SKM-1 treated with dmso at 0.1 percent for 144 hours (cell line): Measurements from ENCODE around the gene ZNF416.

ENCODE experiments used
- DNase-seq: peaks from one replicate; lab custom pipeline; 2025; ENCODE audit not compliant: unreplicated experiment; lab: John Stamatoyannopoulos, UW

Gene ZNF416

GRCh38 chr19:57578487-57579205, at the start of gene ZNF416:
Gene ZNF416 (minus strand): TSS chr19:57578911. CDS start chr19:57578704, 207 bp downstream.
- peak; percentile 86 for DNase-seq

DNA sequence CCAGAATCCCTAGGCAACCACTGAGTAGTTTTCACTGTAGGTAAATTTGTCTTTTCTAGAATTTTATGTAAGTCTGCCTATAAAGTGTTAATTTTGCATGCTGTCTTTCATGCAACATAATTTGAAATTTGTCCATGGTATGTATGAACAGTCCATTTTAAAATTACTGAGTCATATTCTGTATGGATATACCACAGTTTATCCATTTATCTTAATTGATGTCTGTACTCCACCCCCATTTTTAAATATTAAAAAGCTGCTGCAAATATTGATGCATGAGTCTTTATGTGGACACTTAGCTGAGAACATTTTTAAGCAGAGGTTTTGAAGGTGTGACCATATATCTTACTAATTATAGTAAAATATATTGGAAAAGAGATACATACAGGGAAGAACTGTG, 44.4 kb upstream of the ZNF416 start:
- DNase-seq, result no peak

- no peak for DNase-seq
Measured at GRCh38 chr19:57620673-57621348, 42.1 kb upstream of the ZNF416 start.

- DNase-seq, result no peak
Measured at GRCh38 chr19:57615346-57615745, 36.6 kb upstream of the ZNF416 start.

- peak; percentile 60 for DNase-seq
Measured at GRCh38 chr19:57613941-57614743, 35.4 kb upstream of the ZNF416 start, which contains the start of gene ZNF134. Gene ZNF134 (plus strand): TSS chr19:57614242. CDS start chr19:57619469, 5,227 bp downstream.

DNA sequence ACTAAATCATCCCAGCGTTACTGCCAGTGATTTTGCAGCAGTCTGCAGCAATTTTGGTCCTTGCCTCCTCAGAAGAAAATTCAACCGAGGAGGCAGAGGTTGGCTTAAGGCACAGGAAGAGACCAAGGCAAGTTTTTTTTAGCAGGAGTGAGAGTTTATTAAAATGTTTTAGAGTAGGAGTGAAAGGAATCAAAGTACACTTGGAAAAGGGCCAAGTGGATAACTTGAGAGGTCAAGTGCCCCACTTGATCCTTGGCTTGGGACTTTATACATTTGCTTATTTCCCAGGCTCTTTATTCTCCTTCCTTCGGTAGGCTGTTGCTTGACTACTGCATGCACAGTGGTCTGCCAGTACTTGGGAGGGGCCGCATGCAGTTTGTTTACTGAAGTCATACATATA, 32.4 kb upstream of the ZNF416 start:
- DNase-seq, result no peak

DNA sequence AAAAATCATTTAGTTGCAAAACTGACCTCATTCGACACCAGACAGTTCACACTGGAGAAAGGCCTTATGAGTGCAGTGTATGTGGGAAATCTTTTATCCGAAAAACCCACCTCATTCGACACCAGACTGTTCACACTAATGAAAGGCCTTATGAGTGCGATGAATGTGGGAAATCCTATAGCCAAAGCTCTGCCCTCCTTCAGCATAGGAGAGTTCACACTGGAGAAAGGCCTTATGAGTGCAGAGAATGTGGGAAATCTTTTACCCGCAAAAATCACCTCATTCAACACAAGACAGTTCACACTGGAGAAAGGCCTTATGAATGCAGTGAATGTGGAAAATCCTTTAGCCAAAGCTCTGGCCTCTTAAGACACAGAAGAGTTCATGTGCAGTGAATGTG, 28.2 kb upstream of the ZNF416 start:
- DNase-seq, result no peak

GRCh38 chr19:57599761-57600383, 21.2 kb upstream of the ZNF416 start, which contains the start of gene ZNF530:
Gene ZNF530 (plus strand): TSS chr19:57599885. CDS start chr19:57604346, 4,461 bp downstream.
- DNase-seq, result peak; percentile 60

- DNase-seq, result no peak
Measured at GRCh38 chr19:57599377-57599760, 20.7 kb upstream of the ZNF416 start.

DNA sequence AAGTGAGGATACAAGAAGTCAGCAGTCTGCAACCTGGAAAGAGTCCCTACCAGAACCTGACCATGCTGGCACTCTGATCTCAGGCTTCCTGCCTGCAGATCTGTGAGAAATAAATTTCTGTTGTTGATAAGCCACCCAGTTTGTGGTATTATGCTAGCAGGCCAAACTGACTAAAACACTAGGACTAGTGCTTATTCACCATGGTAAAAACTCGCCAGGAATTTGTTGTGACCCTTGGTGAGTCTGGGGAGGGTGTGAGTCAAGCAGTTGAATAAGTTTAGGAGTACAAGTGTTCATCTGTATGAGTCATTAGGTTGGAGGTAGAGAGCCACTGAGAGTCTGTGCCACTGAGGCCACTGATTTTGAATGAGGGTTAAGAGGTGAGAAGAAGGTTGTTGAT, 8.8 kb upstream of the ZNF416 start:
- DNase-seq, result no peak

GRCh38 chr19:57583521-57584416, 5.1 kb upstream of the ZNF416 start, which contains the start of gene ZIK1:
Gene ZIK1 (plus strand): TSS chr19:57584145. CDS start chr19:57584357, 212 bp downstream.
- peak; percentile 40 for DNase-seq

GRCh38 chr19:57583104-57583520, 4.4 kb upstream of the ZNF416 start:
- DNase-seq, result no peak

DNA sequence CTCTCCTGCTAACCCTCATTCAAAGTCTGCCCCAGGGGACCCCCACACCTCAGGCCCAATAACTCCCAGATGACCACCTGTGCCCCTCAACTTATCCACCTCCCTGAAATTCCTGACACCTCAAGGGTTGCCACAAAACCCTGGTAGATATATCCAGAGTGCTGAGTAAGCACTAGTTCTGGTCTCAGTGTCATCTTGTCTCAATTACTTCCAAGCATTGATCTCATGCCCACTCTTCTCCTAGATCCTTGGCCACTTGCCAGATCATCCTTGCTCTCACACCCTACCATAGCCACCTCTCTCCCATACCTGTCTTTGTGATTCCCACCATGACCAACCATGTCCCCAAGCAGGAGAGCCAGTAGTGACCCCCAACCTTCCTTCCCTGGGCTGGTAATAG, 2.0 kb downstream of the ZNF416 start:
- no peak for DNase-seq

GRCh38 chr19:57572415-57572947, 6.2 kb downstream of the ZNF416 start:
- no peak for DNase-seq

GRCh38 chr19:57570707-57571106, 8.0 kb downstream of the ZNF416 start:
- DNase-seq, result no peak

- DNase-seq, result no peak
Measured at GRCh38 chr19:57566396-57567265, 12.1 kb downstream of the ZNF416 start.

- no peak for DNase-seq
Measured at GRCh38 chr19:57563547-57563946, 15.2 kb downstream of the ZNF416 start.

GRCh38 chr19:57560049-57560491, 18.6 kb downstream of the ZNF416 start:
- no peak for DNase-seq
